GM21528 (cell line): ENCODE measurements around the gene BRCA1.
"Not testable (repeated sequence)": the region's sequence is repeated elsewhere in the genome, so short reads cannot be mapped to it uniquely, and the experiment has no call there.

Experiments used
- ATAC-seq: cut with Tn5 transposase; IDR thresholded peaks from one replicate; pipeline ENCODE4 v1.9.1; 2021; ENCODE audit warnings: mild to moderate bottlenecking, moderate library complexity; ENCODE audit not compliant: unreplicated experiment, low FRiP score

BRCA1 gene

GRCh38 chr17:43134774-43135453, 9.8 kb upstream of the BRCA1 start:
- ATAC-seq: no peak

GRCh38 chr17:43133439-43133838, 8.3 kb upstream of the BRCA1 start:
- ATAC-seq: not testable (repeated sequence)

GRCh38 chr17:43132117-43132516, 7.0 kb upstream of the BRCA1 start:
- no peak for ATAC-seq

GRCh38 chr17:43129671-43130010, 4.5 kb upstream of the BRCA1 start:
- ATAC-seq: no peak

GRCh38 chr17:43127333-43127876, 2.2 kb upstream of the BRCA1 start:
- ATAC-seq: not testable (repeated sequence)

GRCh38 chr17:43126911-43127290, 1.7 kb upstream of the BRCA1 start:
- no peak for ATAC-seq

GRCh38 chr17:43125967-43126910, 1.1 kb upstream of the BRCA1 start:
- no peak for ATAC-seq

- ATAC-seq: no peak
Observed at GRCh38 chr17:43118679-43119615, 6.2 kb downstream of the BRCA1 start.

GRCh38 chr17:43114151-43114552, 11.0 kb downstream of the BRCA1 start:
- no peak for ATAC-seq

- ATAC-seq: no peak
Observed at GRCh38 chr17:43106552-43106951, 18.6 kb downstream of the BRCA1 start.

GRCh38 chr17:43105146-43105545, 20.0 kb downstream of the BRCA1 start:
- no peak for ATAC-seq

- ATAC-seq: no peak
Observed at GRCh38 chr17:43104665-43105064, 20.5 kb downstream of the BRCA1 start.

- not testable (repeated sequence) for ATAC-seq
Observed at GRCh38 chr17:43095364-43095763, 29.8 kb downstream of the BRCA1 start.

GRCh38 chr17:43094129-43094835, 30.9 kb downstream of the BRCA1 start:
- no peak for ATAC-seq

GRCh38 chr17:43092901-43093300, 32.3 kb downstream of the BRCA1 start:
- no peak for ATAC-seq

- no peak for ATAC-seq
Observed at GRCh38 chr17:43090022-43090421, 35.1 kb downstream of the BRCA1 start.

- no peak for ATAC-seq
Observed at GRCh38 chr17:43085474-43085873, 39.7 kb downstream of the BRCA1 start.

GRCh38 chr17:43079641-43080302, 45.4 kb downstream of the BRCA1 start:
- ATAC-seq: no peak

- no peak for ATAC-seq
Observed at GRCh38 chr17:43074869-43075268, 50.3 kb downstream of the BRCA1 start.
